GM19395 (cell line): ENCODE data around the gene LMOD3.
A peak's percentile ranks its signal among the peaks of the same experiment; 100 is the strongest.

ENCODE experiments used
- ATAC-seq: cut with Tn5 transposase; IDR thresholded peaks from one replicate; pipeline ENCODE4 v1.9.1; 2021; ENCODE audit warnings: mild to moderate bottlenecking, moderate library complexity; ENCODE audit not compliant: unreplicated experiment

Gene LMOD3

GRCh38 chr3:69094467-69095205 is 27.8 kb downstream of the LMOD3 start:
- ATAC-seq, result no peak

GRCh38 chr3:69092030-69092516 is 30.3 kb downstream of the LMOD3 start:
- ATAC-seq, result peak; percentile 78

- ATAC-seq, result no peak
Observed at GRCh38 chr3:69091389-69092029, 30.9 kb downstream of the LMOD3 start.

- ATAC-seq, result no peak
Observed at GRCh38 chr3:69090021-69090420, 32.4 kb downstream of the LMOD3 start.

GRCh38 chr3:69088063-69088462 is 34.3 kb downstream of the LMOD3 start:
- peak; percentile 21 for ATAC-seq

- ATAC-seq, result no peak
Observed at GRCh38 chr3:69087030-69087791, 35.2 kb downstream of the LMOD3 start.

- no peak for ATAC-seq
Observed at GRCh38 chr3:69085833-69086722, 36.3 kb downstream of the LMOD3 start.

- ATAC-seq, result peak; percentile 1
Observed at GRCh38 chr3:69085168-69085832, 37.1 kb downstream of the LMOD3 start.

GRCh38 chr3:69084326-69085167 is 37.8 kb downstream of the LMOD3 start, which contains the start of gene ARL6IP5:
Gene ARL6IP5, plus strand, starts transcription at chr3:69084937. Its CDS starts 111 bp downstream, at chr3:69085048.
- peak; percentile 59 for ATAC-seq

- peak; percentile 59 for ATAC-seq
Observed at GRCh38 chr3:69082805-69083204, 39.6 kb downstream of the LMOD3 start.

- ATAC-seq, result no peak
Observed at GRCh38 chr3:69082361-69082760, 40.0 kb downstream of the LMOD3 start.

- no peak for ATAC-seq
Observed at GRCh38 chr3:69081583-69082262, 40.7 kb downstream of the LMOD3 start.

- peak; percentile 54 for ATAC-seq
Observed at GRCh38 chr3:69080233-69080920, 42.0 kb downstream of the LMOD3 start, which contains the start of gene UBA3. Gene UBA3, minus strand, starts transcription at chr3:69080365. Its CDS starts 12 bp downstream, at chr3:69080353.

- peak; percentile 16 for ATAC-seq
Observed at GRCh38 chr3:69079269-69080159, 42.9 kb downstream of the LMOD3 start.

GRCh38 chr3:69072928-69073327 is 49.5 kb downstream of the LMOD3 start:
- no peak for ATAC-seq

- ATAC-seq, result no peak
Observed at GRCh38 chr3:69066121-69066520, 56.3 kb downstream of the LMOD3 start.
